Measurements from ENCODE around the gene KCNJ6.
"Not testable (repeated sequence)": the region's sequence is repeated elsewhere in the genome, so short reads cannot be mapped to it uniquely, and the experiment has no call there.

Gene KCNJ6

GRCh38 chr21:37669249-37669648 is 247.0 kb downstream of the KCNJ6 start:
- no peak for DNase-seq

DNA sequence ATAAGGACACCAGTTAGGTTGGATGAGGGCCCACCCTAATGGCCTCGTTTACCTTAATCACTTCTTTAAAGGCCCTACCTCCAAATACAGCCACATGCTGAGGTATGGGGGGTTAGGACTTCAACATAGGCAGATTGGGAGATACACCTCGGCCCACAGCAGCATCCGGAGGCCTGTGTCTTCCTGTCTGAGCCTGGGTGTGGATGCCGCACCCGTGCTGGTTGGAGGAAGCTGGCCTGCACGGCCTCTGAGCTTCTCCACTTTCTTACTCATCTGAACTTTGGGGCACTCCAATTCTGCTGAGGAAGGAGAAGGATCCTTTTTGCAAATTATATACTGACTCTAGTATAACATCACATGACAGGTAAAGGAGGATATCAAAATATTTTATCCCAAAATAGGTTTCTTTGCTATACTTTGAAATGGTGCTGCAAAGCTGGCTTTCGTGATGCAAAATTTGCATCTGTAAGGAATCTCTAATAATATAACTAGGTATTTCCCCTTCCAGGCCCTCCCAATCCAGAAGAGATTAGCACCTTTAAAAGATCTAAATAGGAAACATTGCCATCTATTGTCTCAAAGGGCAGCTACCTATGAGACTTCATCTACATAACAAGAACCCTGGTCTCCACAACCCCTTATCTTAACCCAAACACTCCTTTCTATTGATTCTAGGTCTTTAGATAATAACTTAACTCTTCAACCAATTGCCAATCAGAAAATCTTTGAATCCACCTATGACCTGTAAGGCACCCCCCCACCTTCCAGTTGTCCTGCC is 247.6 kb downstream of the KCNJ6 start:
- no peak for DNase-seq

- DNase-seq = no peak
These were observed 248.9 kb downstream of the KCNJ6 start for GRCh38 chr21:37667380-37667779.

DNA sequence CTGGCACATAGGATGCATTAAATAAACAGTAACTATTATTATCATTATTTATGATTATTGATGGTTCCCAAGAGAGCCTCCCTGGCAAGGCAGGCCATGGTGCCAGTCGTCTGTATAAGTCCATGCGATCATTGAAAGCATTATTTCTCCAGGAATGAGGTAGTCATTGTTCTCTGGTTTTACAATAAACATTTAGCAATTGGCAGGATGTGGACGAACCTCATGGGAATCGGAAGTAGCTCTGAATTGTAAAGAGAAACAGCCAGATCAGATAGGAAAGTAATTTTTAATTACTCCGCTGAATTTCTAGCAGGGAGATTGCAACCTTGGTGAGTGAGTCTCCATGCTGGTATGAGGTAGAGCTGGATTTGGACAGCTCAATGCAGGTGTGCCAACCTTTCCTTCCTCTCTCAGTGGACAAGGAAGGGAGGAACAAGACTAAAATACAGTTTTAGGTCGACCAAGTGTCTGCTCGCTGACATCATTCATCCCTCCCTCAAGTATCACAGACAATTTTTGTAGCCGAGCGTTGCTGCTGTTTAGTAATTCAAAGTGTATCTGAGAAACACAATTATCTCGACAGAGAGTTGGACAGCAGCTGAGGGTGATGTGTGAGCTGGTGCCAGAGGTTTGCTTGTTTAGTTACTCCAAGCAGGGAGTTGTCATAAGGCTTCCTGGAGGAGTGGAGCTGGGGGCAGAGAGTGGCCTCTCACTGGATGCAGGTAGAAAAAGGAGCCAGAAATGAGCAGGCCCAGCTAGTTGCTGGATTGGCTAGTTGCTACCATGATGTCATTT is 250.8 kb downstream of the KCNJ6 start:
- no peak for DNase-seq

DNA sequence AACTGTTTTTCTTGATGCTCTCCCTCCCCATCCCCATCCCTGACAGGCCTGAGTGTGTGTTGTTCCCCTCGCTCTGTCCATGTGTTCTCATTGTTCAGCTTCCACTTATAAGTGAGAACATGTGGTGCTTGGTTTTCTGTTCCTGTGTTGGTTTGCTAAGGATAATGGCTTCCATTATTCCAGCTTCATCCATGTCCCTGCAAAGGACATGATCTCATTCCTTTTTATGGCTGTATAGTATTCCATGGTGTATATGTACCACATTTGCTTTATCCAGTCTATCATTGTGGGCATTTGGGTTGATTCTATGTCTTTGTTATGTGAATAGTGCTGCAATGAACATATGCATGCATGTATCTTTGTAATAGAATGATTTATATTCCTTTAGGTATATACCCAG is 254.0 kb downstream of the KCNJ6 start:
- DNase-seq = not testable (repeated sequence)

DNA sequence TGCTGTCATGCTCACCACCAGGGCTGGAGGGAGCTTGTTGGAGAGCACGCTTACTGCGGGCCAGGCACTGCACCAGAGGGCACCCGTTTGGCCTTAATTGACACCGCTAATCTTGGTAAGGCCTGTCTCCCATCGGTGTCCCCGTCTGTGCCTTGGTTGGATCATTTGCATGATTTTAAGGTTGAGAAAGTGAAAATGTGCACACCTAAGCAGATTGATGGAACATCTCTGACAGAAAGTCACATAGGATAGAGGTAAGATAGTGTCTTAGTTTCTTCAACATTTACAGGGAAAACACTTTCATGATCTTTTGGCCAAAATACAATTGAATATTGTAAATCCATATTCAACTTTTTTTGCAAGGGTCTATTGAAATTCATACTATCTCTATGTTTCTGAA is 255.5 kb downstream of the KCNJ6 start:
- no peak for DNase-seq

- no peak for DNase-seq
These were observed 256.4 kb downstream of the KCNJ6 start for GRCh38 chr21:37659874-37660273.

GRCh38 chr21:37658817-37659458 is 257.3 kb downstream of the KCNJ6 start:
- no peak for DNase-seq

GRCh38 chr21:37658121-37658816 is 258.0 kb downstream of the KCNJ6 start:
- DNase-seq = no peak

DNA sequence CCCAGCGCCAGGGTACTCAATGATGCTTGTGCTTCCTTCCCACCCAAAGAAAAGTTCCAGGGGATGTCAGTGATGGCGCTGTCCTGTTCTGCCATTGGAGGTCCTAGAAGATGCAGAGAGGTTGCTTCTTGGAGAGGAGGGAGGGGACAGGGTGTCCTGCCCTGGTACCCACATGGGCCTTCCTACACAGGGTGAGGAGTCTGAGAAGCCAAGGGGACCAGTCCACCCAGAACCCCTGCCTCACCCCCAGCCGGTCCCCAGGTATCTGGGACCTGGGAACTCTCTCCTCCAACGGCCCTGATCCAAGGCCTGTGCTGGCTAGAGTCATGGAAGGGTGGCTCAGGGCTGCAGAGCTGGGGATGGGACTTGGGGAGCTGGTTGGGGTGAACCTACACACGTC is 259.4 kb downstream of the KCNJ6 start:
- no peak for DNase-seq

DNA sequence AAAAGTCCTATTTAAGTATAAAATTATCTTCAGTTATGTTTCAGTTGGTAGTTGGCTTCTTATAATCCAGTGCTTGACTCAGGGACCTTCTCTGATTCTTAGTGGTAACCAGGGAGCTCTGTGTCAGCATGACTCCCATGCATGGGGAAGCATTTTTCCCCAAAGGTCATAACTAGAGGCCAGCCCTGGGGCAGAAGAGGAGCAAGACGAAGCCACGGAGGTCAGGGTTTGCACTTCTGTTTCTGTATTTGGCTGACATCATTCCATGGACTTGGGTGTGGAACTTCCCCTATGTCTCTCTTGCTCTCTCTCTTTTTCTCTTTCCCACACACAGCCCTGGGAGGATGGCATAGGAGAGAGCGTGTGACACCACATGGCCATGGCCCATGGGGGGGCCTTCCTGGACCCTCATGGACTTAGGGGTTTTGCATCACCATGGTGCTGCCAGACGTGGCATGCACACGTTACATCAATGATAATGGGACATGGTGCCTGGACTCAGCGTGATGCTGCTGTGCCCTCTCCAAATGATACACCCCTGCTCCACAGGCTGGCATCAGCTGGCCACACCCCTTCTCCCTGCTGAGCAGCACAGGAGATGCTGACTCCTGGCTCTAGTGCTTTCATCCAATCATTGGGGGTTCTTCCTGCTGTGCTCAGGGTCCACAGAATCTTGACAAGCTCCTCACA is 260.5 kb downstream of the KCNJ6 start:
- DNase-seq = no peak

DNA sequence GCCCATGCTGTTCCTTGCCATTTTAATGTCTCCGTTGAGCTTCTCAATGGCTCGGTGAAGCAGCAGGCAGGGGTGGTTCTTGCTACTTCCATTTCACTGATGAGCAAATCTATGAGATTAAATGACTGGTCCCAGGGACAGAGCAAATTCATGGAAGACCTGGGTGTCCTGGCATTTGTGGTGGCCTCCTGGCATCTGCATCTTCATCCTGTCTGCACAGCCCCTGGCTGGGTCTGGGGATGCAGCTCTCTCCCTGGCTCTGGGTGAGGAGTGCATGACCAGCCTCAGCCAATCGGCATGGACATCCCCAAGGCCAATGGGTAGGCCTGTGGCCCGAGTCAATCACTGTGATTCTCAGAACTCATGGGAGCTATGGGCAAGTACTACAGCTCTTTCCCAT is 261.7 kb downstream of the KCNJ6 start:
- DNase-seq = no peak

DNA sequence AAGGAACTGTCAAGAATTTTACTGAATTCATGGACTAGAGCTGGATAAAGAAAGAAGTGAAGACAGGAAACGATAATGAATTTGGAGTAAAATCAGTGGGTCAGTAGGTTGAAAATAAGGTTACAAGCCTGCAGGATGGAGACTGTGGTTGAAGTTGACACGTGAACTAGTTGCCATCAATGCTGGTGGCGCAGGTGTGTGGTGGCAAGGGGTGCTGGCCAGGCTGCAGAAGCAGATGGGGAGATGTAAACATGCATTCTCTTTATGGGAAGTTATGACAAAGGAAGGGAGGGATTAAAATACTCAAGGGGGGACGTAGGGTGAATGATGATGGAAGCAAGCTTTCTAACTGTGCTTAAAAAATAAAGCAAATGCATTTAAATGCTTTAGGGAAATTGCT is 263.1 kb downstream of the KCNJ6 start:
- no peak for DNase-seq

DNA sequence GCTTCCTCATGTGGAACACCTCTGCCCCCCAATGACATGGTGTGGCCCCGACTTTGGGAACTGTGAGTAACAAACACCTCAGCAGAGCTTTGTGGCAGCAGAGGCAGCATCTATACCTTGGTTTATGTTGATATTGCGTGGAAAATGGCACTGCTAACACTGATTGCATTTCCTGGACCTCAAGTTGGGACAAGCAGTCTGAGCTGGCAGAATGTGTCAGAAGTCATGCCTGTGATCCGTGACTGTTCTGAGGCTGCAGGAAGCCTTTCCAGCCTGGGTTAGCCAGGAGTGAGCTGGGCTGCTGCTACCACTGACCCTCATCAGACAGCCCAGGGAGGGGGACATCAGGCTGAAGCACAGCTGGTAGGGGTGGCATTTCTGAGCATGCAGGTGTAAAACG is 268.5 kb downstream of the KCNJ6 start:
- DNase-seq = no peak

DNA sequence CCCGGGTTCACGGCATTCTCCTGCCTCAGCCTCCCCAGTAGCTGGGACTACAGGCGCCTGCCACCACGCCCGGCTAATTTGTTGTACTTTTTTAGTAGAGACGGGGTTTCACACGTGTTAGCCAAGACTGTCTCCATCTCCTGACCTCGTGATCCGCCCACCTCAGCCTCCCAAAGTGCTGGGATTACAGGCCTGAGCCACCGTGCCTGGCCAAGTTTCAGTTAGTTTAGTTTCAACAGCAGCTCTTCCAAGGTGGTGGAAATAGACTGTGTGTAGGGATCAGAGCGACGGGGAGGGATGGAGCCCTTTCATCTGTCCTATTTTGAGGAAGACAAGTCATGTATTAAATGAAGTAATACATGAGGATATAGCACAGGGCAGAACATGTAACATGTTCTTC is 269.5 kb downstream of the KCNJ6 start:
- DNase-seq = not testable (repeated sequence)

DNA sequence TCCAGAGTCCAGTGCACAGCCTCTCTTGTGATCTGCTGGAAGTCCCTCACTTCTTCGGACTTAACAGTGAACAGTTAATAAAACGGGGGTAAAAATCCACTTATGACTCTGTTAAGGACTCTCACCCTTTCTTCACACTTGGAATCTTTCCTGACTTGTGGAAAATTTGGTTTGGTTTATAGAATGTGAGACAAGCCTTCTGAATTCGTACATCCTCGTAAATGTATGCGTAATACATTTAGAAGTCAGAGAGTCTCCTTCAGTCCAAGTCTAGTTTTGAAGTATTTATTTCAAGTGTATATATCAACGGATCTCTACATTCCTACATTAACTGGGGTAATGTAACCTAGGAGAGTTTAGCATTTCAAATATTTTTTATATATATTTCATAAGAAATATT is 270.4 kb downstream of the KCNJ6 start:
- DNase-seq = no peak

DNA sequence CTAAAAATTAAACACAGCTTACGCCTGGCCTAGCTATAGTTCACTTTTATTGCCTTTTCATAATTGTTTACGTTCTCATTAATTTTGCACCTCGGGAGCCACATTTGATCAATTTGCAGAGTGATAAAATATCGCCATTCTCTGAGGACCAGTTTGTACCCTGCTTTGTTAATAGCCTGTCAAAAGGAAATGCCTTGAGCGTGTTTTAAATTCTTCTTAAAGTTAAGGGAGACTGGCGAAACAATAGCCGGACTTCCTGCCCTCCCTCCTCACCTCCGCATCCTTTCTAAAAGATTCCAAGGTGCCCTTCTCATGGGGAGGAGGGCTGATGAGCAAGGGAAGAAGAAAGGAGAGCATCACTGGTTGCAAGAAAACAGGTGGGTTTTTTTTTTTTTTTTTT is 271.6 kb downstream of the KCNJ6 start:
- DNase-seq = no peak

GRCh38 chr21:37643862-37644261 is 272.4 kb downstream of the KCNJ6 start:
- DNase-seq = not testable (repeated sequence)

DNA sequence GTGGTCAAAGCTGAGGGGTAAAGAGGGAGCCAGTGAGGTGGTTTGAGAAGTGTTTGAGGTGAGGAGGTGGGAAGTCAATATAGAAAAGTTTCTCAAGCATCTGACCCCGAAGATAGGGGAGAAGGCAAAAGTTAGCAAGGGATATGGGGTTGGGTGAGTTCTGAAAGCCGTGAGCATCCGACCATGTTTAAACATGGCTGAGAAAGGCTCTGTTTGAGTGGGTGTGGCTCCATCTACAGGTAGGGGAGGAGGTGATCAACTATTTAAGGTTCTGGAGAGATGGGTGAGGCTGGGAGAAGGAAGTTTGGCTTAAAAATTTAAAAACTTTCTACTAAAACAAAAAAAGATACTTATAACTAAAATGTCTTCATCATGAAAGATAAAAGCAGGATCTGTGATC is 273.8 kb downstream of the KCNJ6 start:
- DNase-seq = peak in 3 of 6 experiments; percentile 1 to 20 (median 4)

DNA sequence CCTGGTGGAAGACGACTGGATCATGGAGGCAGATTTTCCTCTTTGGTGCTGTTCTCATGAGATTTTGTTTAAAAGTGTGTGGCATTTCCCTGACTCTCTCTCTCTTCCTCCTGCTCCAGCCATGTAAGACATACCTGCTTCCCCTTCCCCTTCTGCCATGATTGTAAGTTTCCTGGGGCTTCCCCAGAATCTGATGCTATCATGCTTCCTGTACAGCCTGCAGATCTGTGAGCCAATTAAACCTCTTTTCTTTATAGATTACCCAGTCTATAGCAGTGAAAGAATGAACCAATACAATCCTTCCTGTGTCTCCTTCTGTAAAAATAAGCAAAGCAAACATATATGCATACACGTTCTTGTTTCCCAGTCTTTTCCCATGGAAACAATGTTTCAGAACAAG is 276.5 kb downstream of the KCNJ6 start:
- no peak for DNase-seq

- DNase-seq = no peak
These were observed 280.0 kb downstream of the KCNJ6 start for GRCh38 chr21:37636152-37636860.

Data from stimulated activated naive CD4-positive, alpha-beta T cell (primary cell).